Gastrocnemius medialis (tissue), 4 donors: ENCODE results near the gene AMN.

Experiments used
- POLR2A ChIP-seq, 2 donors: fragments of 450-650 bp; IDR thresholded peaks; one replicate each; pipeline ENCODE4 v1.6.1; 2017; ENCODE audit warnings: antibody characterized with exemption in 2 of 2, mild to moderate bottlenecking in 2 of 2, moderate library complexity in 2 of 2
- TF ChIP-seq, protein P1 (sequence below), 5 experiments: fragments of 450-650 bp in 3 of 5; fragments of 200-600 bp in 2 of 5; sonication (generic) in 2 of 5; IDR thresholded peaks in 4 of 5; conservative IDR thresholded peaks in 1 of 5; 1 replicate in 4 of 5; 2 replicates in 1 of 5; pipeline ENCODE4 v1.5.1; 2016 to 2019; ENCODE audit warnings: antibody characterized with exemption in 5 of 5, mild to moderate bottlenecking in 3 of 5, moderate library complexity in 3 of 5

- TF ChIP-seq, protein P1, sequence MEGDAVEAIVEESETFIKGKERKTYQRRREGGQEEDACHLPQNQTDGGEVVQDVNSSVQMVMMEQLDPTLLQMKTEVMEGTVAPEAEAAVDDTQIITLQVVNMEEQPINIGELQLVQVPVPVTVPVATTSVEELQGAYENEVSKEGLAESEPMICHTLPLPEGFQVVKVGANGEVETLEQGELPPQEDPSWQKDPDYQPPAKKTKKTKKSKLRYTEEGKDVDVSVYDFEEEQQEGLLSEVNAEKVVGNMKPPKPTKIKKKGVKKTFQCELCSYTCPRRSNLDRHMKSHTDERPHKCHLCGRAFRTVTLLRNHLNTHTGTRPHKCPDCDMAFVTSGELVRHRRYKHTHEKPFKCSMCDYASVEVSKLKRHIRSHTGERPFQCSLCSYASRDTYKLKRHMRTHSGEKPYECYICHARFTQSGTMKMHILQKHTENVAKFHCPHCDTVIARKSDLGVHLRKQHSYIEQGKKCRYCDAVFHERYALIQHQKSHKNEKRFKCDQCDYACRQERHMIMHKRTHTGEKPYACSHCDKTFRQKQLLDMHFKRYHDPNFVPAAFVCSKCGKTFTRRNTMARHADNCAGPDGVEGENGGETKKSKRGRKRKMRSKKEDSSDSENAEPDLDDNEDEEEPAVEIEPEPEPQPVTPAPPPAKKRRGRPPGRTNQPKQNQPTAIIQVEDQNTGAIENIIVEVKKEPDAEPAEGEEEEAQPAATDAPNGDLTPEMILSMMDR (IDR thresholded peaks at IDR 0.05 in 4 of 5, conservative IDR thresholded peaks at IDR 0.05 in 1 of 5): no peak
- no peak for TF ChIP-seq POLR2A (IDR thresholded peaks at IDR 0.05)
Observed at GRCh38 chr14:102951799-102952198, 29.3 kb downstream of the AMN start.
